Heart left ventricle (tissue), 13 donors: Measurements from ENCODE around the gene MADCAM1.

Experiments
- POLR2A ChIP-seq, 2 donors: fragments of 450-650 bp; IDR thresholded peaks; one replicate each; pipeline ENCODE4 v1.6.1; 2017; ENCODE audit warnings: antibody characterized with exemption in 2 of 2, mild to moderate bottlenecking in 2 of 2, moderate library complexity in 2 of 2
- TF ChIP-seq, protein P1 (sequence below), 12 donors: fragments of 200-600 bp; sonication (generic) in 4 of 12; IDR thresholded peaks; one replicate each; pipeline versions ENCODE4 v1.5.0 to v1.8.0; 2018 to 2022; ENCODE audit warnings: antibody characterized with exemption in 12 of 12, mild to moderate bottlenecking in 5 of 12
- donor health status: ischemic (EF 13 %, LVEDD 7.1; RV severe dilation, severe dysfunction).
- donor health status: DM: no; HTN: yes; CAD: no.
- donor health status: DM: no; HTN: no; CAD: no.
- donor health status: ischemic (EF 25% LVEDD 6.9; RV normal size, moderate dysfunction).
- donor health status: ischemic (EF 25% LVEDD 5.7; RV mildly dilated, moderate dysfunction).
- donor health status: ischemic (EF 35%, LVEDD 5.7; RV mildly dilated, moderate dysfunction).
- donor health status: nonischemic (EF 11% LVEDD 7.7; RV severe dilation, severe dysfunction).
- donor health status: DM: yes; HTN: yes; CAD: no.
- donor health status: PGD.
- donor health status: ischemic (EF 29% LVEDD 5.4; RV normal size, mild dysfunction).
- donor health status: nonischemic (EF 23%, LVEDD 6.1; RV moderate dilation, normal function).

GRCh38 chr19:455851-456546, 40.3 kb upstream of the MADCAM1 start:
- no peak for TF ChIP-seq POLR2A (IDR thresholded peaks at IDR 0.05)
- TF ChIP-seq, protein P1, sequence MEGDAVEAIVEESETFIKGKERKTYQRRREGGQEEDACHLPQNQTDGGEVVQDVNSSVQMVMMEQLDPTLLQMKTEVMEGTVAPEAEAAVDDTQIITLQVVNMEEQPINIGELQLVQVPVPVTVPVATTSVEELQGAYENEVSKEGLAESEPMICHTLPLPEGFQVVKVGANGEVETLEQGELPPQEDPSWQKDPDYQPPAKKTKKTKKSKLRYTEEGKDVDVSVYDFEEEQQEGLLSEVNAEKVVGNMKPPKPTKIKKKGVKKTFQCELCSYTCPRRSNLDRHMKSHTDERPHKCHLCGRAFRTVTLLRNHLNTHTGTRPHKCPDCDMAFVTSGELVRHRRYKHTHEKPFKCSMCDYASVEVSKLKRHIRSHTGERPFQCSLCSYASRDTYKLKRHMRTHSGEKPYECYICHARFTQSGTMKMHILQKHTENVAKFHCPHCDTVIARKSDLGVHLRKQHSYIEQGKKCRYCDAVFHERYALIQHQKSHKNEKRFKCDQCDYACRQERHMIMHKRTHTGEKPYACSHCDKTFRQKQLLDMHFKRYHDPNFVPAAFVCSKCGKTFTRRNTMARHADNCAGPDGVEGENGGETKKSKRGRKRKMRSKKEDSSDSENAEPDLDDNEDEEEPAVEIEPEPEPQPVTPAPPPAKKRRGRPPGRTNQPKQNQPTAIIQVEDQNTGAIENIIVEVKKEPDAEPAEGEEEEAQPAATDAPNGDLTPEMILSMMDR (IDR thresholded peaks at IDR 0.05), result no peak
